ENCODE results near the gene YARS1.

DNA sequence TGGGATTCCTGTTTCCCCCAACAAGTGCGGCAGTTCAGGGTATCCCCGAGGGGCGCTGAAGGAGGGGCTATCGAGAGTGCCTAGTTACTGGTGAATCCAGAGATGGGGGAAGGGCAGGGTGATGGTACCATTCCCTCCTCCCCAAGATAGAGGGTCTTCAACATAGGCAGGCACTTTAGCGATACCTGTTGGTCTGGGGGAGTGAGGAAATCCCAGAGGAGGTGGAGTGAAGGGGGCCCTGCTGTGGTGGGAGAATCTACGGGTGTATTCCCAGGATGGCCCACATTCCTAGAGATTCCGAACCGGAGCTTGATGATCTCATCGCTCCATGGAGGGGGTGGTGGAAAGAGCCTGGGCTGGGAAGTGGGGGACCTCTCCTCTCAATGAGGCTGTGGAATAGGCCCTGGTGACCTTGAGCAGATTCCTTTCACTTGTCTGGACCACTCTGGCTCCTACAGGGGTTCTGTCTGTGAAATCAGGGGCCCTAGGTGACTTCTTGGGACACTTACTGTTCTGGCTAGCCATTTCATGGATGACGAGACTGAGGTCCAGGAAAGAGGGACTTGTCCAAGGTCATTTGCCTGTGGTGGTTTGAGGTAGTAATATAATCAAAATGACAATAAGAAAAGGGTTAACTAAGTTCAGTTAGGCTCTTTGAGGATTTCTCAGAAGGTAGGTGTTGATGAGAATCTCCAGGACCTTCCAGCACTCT is 61.9 kb downstream of the YARS1 start:
- TF ChIP-seq, protein P1, sequence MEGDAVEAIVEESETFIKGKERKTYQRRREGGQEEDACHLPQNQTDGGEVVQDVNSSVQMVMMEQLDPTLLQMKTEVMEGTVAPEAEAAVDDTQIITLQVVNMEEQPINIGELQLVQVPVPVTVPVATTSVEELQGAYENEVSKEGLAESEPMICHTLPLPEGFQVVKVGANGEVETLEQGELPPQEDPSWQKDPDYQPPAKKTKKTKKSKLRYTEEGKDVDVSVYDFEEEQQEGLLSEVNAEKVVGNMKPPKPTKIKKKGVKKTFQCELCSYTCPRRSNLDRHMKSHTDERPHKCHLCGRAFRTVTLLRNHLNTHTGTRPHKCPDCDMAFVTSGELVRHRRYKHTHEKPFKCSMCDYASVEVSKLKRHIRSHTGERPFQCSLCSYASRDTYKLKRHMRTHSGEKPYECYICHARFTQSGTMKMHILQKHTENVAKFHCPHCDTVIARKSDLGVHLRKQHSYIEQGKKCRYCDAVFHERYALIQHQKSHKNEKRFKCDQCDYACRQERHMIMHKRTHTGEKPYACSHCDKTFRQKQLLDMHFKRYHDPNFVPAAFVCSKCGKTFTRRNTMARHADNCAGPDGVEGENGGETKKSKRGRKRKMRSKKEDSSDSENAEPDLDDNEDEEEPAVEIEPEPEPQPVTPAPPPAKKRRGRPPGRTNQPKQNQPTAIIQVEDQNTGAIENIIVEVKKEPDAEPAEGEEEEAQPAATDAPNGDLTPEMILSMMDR (IDR thresholded peaks at IDR 0.05; ENCODE audit: low read depth, low read length), result no peak
- TF ChIP-seq EZH2phosphoT487 (IDR thresholded peaks at IDR 0.05; ENCODE audit: low read depth), result no peak

Measured in OCI-LY3 (cell line).